NCI-H345 treated with DMSO at 0.1 percent for 48 hours (cell line): ENCODE results near the gene LPA.
"Not testable (repeated sequence)": the region's sequence is repeated elsewhere in the genome, so short reads cannot be mapped to it uniquely, and the experiment has no call there.

Source experiments
- DNase-seq: peaks from one replicate; lab custom pipeline; 2025; ENCODE audit not compliant: unreplicated experiment; lab: John Stamatoyannopoulos, UW

LPA gene, protein sequence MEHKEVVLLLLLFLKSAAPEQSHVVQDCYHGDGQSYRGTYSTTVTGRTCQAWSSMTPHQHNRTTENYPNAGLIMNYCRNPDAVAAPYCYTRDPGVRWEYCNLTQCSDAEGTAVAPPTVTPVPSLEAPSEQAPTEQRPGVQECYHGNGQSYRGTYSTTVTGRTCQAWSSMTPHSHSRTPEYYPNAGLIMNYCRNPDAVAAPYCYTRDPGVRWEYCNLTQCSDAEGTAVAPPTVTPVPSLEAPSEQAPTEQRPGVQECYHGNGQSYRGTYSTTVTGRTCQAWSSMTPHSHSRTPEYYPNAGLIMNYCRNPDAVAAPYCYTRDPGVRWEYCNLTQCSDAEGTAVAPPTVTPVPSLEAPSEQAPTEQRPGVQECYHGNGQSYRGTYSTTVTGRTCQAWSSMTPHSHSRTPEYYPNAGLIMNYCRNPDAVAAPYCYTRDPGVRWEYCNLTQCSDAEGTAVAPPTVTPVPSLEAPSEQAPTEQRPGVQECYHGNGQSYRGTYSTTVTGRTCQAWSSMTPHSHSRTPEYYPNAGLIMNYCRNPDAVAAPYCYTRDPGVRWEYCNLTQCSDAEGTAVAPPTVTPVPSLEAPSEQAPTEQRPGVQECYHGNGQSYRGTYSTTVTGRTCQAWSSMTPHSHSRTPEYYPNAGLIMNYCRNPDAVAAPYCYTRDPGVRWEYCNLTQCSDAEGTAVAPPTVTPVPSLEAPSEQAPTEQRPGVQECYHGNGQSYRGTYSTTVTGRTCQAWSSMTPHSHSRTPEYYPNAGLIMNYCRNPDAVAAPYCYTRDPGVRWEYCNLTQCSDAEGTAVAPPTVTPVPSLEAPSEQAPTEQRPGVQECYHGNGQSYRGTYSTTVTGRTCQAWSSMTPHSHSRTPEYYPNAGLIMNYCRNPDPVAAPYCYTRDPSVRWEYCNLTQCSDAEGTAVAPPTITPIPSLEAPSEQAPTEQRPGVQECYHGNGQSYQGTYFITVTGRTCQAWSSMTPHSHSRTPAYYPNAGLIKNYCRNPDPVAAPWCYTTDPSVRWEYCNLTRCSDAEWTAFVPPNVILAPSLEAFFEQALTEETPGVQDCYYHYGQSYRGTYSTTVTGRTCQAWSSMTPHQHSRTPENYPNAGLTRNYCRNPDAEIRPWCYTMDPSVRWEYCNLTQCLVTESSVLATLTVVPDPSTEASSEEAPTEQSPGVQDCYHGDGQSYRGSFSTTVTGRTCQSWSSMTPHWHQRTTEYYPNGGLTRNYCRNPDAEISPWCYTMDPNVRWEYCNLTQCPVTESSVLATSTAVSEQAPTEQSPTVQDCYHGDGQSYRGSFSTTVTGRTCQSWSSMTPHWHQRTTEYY (N-terminal part only)

DNA sequence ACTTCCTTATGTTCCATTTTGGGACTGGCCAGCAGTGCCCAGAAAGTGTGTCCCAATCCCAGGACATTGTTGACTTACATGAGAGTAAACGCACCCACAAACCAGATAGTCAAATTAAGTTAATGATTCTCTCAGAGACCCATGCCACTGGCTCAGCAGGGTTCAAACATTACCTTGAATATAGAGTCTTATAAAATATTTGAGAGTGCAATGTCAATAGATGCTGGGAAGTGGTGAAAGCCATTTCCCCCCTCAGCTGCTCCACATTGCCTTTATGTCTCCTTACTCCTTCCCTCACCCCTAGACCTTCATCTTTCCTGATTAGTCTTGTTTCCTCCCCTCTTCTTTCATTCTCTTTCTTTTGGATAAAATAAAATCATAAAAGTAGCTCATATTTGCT, at the start of gene LPA:
LPA (minus strand) TSS at position 78 of the 400 bp plus-strand sequence; CDS start at position 17, 61 bp downstream.
- DNase-seq, result not testable (repeated sequence)

DNA sequence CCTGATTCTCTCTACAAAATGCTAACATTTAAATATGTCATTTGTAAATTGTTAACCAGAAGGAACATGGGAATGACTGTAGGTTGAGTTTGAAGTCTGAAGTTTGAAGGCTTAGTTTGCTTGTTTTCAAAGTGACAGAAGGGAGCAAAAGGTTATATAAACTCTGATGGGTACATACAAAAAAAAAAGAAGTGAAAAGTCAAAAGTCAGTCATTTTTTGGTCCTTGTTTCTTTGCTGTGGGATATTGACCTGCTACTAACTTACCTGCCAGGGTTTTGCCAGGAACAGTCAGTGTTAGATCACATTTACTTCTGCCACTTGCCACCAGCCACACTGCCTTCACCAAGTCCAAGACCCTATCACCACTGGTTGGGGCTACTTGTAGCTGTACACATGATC, 44.9 kb upstream of the LPA start:
- not testable (repeated sequence) for DNase-seq

DNA sequence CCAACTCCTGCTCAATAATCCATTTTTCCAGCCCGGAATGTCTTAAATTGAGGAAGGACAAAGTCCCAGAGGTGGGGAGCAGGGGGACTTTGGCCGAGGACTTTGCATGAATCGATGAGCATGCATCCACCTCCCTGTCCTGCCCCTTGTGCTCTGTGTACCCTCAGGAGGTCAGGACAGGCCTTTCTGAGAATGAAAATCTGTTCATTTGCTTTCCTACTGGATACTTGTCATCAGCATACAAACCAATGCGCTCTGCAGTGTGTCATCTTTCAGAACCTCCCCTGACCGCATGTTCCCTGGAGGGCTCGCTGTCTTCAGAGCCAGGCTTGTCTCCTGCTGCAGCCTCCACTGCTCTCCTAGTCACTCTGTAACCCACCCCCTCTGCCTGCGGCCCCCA, 40.6 kb upstream of the LPA start:
- not testable (repeated sequence) for DNase-seq

DNA sequence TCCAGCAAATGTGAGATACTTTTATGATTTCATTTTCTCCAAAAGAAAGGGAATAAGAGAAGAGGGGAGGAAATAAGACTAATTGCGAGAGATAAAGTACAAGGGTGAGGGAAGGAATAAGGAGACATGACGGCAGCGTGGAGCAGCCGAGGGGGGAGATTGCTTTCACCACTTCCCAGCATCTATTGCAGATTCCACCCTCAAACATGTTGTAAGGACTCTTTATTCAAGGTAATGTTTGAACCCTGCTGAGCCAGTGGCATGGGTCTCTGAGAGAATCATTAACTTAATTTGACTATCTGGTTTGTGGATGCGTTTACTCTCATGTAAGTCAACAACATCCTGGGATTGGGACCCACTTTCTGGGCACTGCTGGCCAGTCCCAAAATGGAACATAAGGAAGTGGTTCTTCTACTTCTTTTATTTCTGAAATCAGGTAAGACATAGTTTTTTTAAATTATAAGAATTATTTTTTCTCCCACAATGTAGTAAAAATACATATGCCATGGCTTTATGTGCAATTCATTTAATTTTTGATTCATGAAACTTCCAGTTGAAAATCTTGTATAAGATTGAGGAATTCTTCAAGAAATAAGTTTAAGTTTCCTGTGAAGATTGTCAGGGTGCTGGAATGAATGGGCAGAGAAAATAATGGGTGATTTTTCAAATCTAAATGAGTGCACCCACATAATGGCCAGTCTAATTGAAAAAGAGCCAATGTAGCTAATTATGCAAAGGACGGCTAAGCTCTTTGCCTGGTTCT, 38.0 kb upstream of the LPA start, which contains the start of gene PLG:
PLG (plus strand) TSS at position 327 of the 763 bp plus-strand sequence; CDS start at position 388, 61 bp downstream.
- not testable (repeated sequence) for DNase-seq

DNA sequence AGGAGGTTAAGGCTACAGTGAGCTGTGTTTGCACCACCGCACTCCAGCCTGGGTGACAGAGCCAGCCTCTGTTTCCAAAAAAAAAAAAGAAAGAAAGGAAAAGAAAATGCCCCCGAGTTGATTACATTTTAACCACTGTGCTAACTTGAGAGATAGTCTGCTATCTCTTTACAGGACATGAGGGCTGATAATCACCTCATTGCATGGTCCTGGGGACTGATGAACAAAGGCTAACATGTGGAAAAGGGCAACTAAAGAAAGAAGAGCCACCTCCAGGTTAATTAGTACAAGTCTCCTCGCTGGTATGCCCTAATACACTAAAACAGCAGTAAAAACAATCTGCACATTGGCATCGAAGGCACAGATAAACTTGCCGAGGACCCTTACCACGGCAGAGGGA, 33.8 kb upstream of the LPA start:
- no peak for DNase-seq

DNA sequence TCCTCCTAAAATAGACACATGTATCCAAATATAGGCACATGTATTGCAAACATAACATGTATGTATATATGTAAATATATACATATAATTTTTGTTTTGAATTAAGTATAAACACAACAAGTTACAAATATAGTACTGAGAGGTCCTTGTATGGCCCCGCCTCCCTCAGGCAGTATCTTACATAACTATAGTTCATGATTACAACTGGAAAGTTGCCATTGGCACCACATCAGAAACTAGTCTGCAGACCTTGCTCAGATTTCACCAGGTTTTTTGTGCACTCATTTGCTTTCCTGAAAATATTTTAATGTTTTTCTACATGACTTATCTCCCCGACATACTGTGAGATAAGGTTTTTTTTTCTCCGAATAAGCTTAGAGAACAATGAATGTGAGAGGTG, 32.8 kb upstream of the LPA start:
- not testable (repeated sequence) for DNase-seq

DNA sequence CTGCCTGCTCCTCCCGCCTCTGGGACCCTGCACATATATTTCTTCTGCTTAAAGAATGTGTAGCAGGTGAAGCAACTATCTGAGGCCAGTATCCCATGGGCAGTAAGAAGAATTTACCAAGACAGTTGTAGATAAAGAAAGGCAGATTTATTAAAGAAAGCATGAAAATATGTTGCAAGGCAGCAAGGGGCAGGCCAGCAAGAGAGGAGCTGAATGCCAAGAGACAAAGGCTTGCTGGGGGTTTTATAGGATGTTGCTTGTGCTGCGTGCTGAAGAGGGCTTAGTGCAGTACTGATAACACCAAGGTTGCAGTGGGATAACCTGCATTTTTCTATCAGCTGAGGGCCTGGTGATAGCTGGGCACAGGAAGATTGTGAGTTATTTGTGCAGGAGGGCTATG, 31.5 kb upstream of the LPA start:
- not testable (repeated sequence) for DNase-seq

DNA sequence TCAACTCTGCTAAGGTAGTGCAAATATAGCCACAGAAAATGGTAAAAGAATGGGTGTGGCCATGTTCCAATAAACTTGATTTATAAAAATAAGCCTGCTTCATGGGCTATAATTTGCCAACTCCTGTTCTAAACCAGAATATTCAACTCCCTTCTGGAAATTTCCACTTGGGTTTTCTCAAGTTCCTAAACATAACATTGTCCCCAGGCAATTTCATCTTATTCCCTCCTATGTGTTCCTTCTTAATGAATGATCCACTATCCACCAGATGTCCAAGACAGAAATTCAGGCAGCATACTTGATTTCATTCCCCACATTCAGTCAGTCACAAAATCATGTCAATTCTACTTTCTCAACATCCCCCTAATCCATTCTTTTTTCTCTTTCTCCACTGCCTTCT, 30.9 kb upstream of the LPA start:
- not testable (repeated sequence) for DNase-seq

DNA sequence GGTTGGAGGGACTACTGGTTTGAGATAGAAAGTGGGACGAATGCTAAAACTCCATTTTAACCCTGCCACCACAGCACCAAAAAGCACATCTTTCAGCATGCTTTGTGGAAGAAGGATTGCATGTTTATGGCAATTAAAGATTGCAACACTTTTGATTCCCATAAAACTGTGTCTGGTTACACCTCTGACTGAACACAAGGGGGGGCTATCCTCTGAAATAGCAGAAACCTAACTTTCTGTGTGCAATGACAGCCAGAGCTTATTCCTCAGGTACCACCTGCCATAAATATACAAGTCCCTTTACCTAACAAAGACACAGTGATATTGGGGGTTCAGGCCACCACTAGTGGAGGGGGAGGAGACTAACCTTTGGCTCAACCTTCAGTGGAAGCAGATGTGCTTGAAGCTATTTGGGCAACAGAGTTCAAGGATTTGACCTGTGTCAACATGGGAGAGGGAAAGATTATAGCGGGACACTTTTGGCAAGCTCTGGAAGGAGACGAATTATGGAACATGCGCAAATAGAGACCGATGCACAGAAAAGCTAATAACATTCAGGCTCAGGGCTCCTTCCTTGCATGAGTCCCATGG, 28.4 kb upstream of the LPA start:
- no peak for DNase-seq

DNA sequence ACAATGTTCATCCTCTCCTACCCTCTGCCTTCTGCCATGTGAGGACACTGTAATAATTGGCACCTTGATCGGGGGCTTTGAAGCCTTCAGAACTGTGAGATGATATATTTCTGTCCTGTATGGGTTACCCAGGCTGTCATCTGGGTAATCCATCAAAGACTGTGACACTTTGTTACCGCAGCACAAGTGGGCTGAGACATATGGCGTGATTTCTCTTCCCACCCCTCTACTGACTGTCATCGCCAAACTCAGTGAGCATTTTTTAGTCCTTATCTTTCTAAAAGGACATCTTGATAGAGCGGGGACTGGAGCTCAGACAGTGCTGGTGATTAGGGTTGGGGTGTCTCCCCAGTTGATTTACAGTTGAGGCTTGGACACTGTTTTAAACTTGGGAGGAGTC, 27.5 kb upstream of the LPA start:
- no peak for DNase-seq

DNA sequence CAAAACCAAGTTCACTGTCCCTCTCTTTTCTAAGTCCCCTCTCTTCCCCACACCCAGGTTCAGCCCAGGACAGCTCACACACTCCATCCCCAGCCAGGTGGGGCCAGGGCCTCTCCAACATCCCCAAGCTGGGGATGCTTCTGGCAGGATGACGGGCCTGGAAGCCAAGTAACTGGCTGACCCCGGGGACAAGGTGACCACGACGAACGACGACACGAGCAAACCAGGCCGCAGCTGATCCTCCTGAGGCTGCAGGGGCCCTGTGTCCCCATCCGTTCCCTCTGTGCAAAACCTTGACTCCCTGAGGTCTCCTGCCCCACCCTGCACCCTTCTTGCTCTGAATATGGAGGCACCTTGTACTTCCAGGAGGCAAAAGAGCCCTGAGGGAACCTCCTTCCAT, 26.4 kb upstream of the LPA start:
- DNase-seq, result no peak

DNA sequence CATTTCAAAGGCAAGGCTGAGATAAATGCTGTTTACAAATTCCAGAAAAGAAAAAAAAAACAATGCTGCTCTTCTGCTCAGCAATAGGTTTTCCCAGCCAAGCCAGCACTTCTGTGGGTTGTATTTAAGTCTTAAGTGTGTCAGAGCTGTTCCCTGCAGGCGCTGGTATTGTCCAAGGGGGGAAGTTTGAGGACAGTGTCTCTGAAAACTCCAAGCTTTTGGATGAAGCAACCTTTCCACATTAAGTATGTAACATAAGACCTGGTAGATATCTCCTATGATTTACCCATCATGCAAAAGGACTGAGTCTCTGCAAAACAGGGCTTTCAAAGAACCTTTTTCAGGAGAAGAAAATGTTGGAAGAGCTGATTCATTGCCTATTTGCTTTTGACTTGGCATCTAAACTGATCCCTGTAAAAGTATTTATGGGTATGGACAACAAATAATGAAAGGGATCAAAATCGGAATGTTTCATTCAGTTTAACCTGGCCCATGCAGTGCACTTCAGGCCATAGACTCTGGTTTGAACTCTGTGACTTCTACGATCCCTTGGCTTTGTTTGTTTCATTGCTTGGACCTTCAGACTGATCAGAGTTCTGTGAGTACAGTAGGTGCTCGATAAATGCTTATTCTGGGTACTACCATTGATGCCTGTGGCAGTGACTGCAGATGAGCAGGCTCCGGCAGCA, 21.8 kb upstream of the LPA start:
- no peak for DNase-seq

DNA sequence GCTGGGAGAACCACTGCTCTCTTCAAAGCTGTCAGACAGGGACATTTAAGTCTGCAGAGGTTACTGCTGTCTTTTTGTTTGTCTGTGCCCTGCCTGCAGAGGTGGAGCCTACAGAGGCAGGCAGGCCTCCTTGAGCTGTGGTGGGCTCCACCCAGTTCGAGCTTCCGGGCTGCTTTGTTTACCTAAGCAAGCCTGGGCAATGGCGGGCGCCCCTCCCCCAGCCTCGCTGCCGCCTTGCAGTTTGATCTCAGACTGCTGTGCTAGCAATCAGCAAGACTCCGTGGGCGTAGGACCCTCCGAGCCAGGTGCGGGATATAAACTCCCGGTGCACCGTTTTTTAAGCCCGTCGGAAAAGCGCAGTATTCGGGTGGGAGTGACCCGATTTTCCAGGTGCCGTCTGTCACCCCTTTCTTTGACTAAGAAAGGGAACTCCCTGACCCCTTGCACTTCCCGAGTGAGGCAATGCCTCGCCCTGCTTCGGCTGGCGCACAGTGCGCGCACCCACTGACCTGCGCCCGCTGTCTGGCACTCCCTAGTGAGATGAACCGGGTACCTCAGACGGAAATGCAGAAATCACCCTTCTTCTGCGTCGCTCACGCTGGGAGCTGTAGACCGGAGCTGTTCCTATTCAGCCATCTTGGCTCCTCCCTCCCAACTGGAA, 21.2 kb upstream of the LPA start:
- not testable (repeated sequence) for DNase-seq

DNA sequence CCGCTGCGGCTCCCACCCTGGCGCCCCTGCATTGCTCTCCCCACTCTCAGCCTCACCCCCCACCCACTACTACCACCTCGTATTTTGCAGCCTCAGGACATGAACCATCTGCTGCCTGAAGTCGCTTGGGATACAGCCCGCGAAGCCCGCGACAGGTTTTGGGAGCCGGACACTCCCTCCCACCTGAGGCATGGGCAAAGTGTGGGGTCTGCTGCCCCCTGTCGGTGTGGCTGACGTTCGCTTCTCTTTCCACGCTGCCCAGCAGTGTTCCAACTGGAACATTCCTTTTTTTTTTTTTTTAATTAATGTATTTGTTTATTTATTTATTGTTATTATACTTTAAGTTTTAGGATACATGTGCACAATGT, 15.3 kb upstream of the LPA start:
- no peak for DNase-seq

DNA sequence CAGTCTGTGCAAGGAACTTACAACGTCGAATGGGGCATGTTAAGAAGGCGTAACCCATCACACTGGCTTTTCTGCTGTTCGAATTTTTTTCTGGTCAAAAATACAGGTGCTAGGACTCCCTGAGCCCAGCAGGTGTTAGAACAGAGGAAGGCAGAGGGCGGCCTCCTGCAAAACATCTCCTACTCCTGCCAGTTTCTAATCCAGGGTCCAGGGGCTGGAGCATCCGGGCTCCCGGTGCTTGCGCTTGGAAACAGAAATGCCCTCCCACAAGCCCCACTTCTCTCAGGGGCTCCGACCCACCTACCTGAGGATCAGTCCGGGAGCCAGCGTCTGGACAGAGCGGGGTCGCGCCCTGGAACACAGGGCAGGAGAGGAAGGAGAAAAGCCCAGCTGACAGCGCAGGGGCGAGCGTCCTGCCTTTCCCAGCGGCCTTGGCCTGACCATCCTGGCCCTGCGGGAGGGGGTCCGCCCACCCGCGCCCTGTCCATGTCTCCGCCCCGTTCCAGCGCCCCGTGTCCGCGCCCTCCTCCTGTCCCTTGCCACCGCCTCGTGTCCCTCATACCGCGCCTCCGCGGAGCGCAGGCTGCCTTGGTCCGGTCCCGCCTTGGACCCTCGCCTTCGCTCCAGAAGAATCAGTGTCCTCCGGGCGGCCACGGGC, 14.8 kb upstream of the LPA start:
- DNase-seq, result no peak

DNA sequence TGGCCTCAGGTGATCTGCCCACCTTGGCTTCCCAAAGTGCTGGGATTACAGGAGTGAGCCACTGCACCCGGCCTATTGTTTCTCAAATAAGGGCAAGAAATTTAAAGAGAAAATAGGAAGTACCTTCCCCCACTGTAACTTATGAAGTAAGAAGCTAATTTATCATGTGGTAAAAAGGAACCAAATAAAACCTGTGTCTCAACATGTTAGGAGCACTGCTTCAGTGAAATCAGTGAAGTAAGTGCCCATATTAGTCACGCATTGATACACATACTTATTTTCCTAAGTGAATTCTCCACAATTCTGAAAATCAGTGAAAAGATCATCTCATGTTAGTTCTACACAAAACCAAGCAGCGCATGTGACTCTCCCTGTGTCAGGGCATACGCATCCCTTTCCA, 14.2 kb upstream of the LPA start:
- no peak for DNase-seq

DNA sequence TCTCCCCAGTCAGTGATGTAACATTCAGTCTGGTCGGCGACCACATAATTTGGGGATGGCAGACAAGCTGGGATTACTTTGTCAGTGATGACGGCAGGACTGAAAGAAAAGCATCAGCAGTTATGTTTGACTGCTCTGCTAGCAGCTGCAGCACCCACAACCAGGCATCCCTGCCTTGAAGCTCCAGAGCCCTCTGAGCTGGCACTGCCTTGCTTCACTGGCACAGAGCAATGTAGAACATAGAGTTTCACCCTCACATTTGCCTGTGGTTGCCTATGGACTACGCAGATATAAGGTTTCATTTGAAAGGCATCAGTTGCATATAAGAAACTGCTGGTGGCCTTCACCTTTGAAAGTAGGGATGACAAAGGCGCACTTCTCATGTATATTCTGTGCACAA, 12.3 kb upstream of the LPA start:
- DNase-seq, result not testable (repeated sequence)

DNA sequence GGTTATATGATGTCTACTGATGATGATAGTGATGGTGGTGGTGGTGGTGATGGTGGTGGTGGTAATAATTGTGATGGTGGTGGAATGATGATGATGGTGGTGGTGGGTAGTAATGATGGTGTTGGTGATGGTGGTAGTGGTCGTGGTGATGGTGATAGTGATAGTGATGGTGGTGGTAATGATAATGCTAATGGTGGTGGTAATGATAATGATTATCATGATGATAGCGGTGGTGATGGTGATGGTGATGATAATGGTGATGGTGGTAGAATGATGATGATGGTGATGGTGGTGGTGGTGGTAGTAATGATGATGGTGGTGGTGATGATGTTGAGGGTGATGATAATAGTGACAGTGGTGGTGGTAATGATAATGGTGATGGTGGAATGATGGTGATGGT, 4.5 kb upstream of the LPA start:
- DNase-seq, result no peak
